ENCODE results near the gene SUB1.
A peak's percentile ranks its signal among the peaks of the same experiment; 100 is the strongest.
"Not testable (repeated sequence)": the region's sequence is repeated elsewhere in the genome, so short reads cannot be mapped to it uniquely, and the experiment has no call there.

The SUB1 gene

GRCh38 chr5:32600054-32600622 lies 14.8 kb downstream of the SUB1 start:
- DNase-seq (ENCODE audit: low spot score), result peak; percentile 45

GRCh38 chr5:32601623-32602295 lies 16.4 kb downstream of the SUB1 start:
- no peak for DNase-seq (ENCODE audit: low spot score)

DNA sequence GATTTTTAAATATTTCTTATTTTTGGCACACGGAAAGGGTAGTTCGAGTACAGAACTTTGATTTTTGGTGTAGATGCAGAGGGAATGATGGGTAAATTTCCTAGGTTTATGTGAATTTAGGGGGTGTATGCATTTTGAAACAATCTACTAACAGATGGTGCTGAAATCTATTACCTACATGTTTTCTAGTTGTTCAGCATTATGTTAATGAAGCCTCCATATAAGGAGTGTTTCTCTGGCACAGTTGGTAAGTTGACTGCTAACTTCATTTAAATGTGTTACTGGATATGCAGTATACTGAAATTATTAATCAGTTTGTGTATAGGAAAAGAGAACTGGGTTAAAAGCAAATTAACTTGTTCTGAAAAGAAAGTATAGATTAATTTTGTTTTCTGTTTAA lies 17.5 kb downstream of the SUB1 start:
- no peak for DNase-seq (ENCODE audit: low spot score)

GRCh38 chr5:32604800-32605765 lies 19.7 kb downstream of the SUB1 start:
- DNase-seq (ENCODE audit: low spot score), result no peak

- DNase-seq (ENCODE audit: low spot score), result no peak
Measured at GRCh38 chr5:32605766-32606152, 20.4 kb downstream of the SUB1 start.

DNA sequence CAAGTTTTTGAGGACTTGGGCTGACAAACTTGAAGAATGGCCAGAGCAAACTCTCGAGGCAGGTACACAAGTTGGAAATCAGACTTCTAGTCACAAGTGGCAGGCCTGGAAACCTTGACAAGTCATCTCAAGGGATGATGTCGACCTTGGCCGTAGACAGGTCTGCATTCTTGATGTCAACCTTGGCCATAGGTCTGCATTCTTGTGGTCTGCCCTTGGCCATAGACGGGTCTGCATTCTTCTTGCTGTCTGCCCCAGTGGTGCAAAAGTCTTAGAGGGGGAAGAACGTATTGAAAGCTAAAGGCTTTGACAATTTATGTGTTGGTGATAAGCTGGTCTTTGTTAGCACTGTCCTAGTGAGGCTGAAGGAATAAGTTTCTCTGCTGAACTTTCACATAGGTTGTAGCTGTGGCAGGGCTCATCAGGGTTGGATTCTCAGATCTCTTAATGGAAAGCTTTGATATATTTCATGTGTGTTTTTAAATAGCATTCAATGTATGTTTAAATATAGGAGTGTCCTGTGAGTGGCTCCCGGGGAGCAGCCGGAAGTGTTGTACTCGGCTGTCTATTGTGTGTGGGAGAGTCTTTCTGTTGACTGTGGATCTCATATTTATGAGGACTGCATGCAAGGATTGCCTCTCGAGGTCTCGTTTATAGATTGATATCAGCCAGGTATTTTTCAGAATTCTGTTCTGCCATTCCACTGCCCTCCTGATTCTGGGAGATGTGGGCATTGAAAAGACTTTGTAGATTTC lies 27.0 kb downstream of the SUB1 start:
- no peak for DNase-seq (ENCODE audit: low spot score)

GRCh38 chr5:32613050-32613672 lies 27.8 kb downstream of the SUB1 start:
- DNase-seq (ENCODE audit: low spot score), result peak; percentile 73

DNA sequence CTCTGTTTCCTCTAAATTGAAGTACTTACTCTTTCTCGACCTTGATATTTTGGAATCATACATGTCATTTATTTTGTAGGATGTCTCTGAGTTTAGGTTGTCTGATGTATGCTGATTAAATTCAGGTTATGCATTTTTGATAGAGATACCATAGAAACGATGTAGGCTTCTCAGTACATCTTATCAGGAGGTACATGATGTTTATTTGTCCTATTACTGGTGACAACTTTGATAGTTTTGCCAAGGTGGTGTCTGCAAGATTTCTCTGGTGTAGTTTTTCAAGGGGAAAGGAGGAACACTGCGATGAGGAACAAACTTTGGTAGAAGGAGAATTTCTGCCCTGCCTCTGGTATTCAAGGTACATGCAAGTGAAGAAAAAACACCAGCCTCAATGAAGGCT lies 29.9 kb downstream of the SUB1 start:
- no peak for DNase-seq (ENCODE audit: low spot score)

DNA sequence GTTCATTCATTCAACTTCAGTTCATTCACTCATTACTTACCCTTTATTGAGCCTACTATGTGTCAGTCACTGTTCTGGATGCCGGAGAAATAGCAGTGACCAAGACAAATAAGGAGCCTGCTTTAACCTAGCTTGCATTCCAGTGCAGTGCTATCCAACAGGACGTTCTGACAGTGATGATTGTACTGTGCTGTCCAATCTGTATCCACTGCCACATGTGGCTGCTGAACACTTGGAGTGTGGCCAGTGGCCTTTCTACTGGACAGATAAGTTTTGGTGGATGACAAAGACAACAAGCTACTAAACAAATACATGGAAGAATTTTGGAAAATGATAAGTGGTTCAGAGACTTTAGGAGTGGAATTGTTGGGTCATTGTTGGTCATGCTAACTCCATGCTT lies 33.6 kb downstream of the SUB1 start:
- DNase-seq (ENCODE audit: low spot score), result no peak

DNA sequence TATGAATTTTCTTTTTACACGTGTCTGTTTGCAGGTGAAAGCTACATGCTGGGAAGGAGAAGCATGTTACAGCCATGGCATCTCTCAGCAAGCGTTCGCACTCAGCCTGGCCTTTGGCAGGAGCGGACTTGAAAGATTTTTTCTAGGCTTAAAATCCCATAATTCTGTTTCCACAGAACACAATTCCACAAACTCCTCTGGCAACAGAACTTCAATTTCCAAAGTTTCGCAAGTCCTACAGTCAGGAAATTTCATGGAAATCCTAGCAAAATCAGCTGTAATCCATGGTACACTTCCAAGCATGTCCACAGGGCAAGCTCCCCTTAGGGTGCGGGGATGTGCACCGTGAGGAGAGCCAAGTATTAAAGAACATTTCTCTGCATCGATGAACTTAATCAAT lies 35.9 kb downstream of the SUB1 start:
- DNase-seq (ENCODE audit: low spot score), result no peak

- no peak for DNase-seq (ENCODE audit: low spot score)
Measured at GRCh38 chr5:32625106-32625505, 39.7 kb downstream of the SUB1 start.

DNA sequence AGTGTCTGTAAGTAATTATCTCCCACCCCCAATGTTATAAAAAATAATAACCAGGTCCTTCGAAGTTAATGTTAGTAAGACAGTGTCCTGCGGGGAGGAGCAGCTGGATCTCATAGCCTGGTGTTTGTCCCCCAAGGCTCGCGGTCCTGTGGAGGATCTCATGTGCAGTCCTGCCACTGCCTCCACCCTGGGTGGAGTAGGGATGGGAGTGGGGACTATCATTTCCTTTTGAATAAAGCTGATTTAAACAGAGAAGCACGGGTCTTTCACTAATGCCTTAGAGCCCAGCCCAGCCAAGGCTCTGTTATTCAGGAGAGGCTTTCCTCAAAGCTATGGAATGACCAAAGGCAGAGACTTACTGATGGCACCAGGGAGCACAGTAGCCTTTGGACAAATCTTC lies 40.2 kb downstream of the SUB1 start:
- DNase-seq (ENCODE audit: low spot score), result no peak

GRCh38 chr5:32627219-32627870 lies 42.0 kb downstream of the SUB1 start:
- DNase-seq (ENCODE audit: low spot score), result no peak

GRCh38 chr5:32628049-32628844 lies 42.9 kb downstream of the SUB1 start:
- DNase-seq (ENCODE audit: low spot score), result no peak

GRCh38 chr5:32630867-32631491 lies 45.6 kb downstream of the SUB1 start:
- DNase-seq (ENCODE audit: low spot score), result no peak

- not testable (repeated sequence) for DNase-seq (ENCODE audit: low spot score)
Measured at GRCh38 chr5:32633017-32633416, 47.7 kb downstream of the SUB1 start.

DNA sequence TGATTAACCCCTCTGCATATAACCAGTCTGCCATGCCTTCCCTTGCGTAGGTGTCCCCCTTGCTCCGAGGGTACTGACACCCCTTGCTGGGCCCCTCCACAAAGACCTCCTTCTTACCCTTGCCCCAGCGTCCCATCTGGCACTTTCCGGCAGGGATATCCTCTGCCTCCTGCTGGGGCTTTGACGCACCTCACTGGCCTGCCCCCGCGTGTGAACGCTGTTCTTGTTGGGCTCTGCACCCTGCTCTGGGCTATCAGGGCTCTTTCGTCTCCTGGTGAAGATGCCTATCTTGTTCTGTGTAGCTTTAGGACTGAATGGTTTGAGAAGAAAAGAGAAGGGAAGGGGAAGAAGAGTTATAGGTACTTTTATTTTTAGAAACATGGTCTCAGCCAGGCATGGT lies 53.0 kb downstream of the SUB1 start:
- DNase-seq (ENCODE audit: low spot score), result no peak

DNA sequence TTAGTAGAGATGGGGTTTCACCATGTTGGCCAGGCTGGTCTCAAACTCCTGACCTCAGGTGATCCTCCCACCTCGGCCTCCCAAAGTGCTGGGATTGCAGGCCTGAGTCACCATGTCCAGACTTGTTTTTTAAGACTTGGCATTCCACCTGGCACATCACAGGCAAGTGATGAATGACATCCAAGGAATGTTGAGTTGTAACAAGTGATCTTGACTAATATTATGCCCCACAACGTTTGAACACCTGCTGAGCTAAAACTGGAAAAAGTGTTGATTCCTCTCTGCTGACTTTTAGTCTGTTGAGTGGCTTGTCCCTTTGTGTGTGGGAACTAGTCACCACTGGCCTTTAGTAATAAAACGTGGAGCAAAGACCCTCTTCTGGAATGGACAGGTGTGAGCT lies 54.6 kb downstream of the SUB1 start:
- no peak for DNase-seq (ENCODE audit: low spot score)

DNA sequence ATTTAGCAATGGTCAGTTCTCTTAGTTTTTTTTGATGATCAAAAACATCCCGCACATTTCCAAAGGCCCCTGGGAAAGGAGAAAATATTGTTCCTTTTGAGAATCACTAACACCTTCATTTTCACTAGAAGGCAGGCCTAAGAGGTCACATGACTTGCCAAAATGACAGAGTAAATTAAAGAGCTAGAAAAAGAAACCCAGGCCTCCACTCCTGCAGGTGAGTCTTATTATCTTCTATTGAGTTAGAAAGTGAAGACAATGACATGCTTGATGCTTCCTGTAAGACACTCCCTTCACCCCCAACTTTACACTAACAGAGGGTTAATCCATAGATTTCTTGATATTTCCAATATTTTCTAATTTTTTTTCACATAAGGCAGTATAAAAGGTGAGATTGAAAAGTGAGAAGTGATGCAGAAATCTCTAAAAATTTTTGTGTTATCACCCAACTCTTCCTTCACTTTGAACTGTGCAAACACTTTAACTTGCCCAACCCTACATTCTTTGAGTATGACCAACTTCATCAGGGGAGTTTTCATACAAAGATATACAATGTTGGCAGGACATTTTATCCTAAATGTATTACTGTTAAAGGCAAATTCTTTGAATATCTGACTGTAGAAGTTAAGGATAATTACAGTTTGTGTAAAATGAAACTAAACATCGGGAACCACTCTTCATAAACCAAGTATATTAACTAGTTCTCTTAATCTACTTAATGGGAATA lies 57.1 kb downstream of the SUB1 start:
- no peak for DNase-seq (ENCODE audit: low spot score)
